Retinal pigment epithelial cell (primary cell): ENCODE measurements around the gene MEF2D.

ENCODE experiments used
- DNase-seq: peaks from one replicate; pipeline ENCODE4 v3.0.0-alpha.2; 2010; ENCODE audit warnings: low read depth
- H3K4me3 ChIP-seq: 2 replicates; pipeline ENCODE4 v1.5.1; 2011; ENCODE audit warnings: mild to moderate bottlenecking, low read length, control low read depth, moderate library complexity
- TF ChIP-seq, protein P1 (sequence below): conservative IDR thresholded peaks from 2 replicates; pipeline ENCODE4 v1.5.1; 2011; ENCODE audit warnings: low read depth, low read length, control low read depth, inconsistent platforms

Gene MEF2D

DNA sequence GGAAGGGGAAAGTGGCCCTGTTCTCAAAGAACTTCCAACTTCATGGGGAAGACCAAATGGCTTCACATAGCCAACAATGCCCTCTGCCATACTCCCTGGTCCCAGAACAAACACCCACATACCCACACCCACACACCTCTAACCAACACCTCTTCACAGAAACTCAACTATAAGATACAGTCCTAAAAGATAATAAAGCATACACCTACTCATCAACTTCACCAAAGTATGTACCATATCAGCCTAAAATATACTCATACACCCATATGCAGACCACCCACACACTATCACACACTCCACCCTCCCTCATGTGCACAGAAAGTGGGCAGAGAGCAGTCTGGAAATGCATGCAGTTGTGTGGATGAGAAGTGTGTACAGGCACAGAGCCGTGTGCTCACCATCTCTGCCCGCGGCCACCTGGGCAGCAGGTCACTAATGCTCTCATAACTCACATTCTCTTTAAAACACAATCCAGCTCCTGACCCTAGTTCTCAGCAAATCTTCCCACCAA, 44.1 kb upstream of the MEF2D start:
- DNase-seq: no peak
- TF ChIP-seq, protein P1, sequence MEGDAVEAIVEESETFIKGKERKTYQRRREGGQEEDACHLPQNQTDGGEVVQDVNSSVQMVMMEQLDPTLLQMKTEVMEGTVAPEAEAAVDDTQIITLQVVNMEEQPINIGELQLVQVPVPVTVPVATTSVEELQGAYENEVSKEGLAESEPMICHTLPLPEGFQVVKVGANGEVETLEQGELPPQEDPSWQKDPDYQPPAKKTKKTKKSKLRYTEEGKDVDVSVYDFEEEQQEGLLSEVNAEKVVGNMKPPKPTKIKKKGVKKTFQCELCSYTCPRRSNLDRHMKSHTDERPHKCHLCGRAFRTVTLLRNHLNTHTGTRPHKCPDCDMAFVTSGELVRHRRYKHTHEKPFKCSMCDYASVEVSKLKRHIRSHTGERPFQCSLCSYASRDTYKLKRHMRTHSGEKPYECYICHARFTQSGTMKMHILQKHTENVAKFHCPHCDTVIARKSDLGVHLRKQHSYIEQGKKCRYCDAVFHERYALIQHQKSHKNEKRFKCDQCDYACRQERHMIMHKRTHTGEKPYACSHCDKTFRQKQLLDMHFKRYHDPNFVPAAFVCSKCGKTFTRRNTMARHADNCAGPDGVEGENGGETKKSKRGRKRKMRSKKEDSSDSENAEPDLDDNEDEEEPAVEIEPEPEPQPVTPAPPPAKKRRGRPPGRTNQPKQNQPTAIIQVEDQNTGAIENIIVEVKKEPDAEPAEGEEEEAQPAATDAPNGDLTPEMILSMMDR: no peak
- no peak overlapping the region for H3K4me3 ChIP-seq

DNA sequence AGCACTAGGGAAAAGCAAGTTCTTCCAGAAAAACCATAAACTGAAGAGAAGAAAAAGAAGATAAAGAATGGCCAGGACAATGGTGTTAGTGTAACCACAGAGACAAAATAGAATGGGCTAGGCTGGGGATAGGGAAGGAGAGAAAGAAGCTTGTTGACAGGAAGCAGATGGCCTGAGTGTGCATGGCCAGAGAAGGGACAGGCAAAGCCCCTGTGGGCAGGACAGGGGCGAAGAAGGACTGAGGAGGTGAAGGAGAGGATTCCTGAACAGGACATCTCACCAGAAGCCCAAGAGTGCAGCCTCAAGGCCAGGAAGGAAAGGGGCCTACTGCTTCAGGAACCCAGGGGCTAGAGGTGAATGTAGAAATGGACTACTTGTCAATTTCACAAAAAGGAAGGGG, 42.5 kb upstream of the MEF2D start:
- TF ChIP-seq, protein P1: no peak
- H3K4me3 ChIP-seq: no peak overlapping the region
- no peak for DNase-seq

DNA sequence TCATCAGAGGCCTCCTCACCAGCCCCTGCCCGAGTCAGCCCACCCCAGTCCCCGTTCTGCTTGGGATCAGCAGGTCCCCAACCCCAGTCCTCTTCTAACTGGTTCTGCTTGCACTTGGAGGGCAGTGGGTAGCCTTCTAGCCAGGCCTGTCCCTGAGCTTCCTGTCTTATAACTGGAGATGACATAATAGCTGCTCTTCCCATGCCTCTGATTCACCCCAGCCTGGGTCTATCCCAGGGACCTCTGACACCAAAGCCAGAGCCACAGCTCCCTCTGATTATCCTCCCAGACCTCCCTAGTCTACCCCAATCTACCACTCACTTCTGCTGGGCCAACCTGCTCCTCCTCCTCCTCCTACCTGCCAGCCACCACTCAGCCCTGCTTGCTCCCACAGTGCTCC, 40.4 kb upstream of the MEF2D start:
- TF ChIP-seq, protein P1: no peak
- H3K4me3 ChIP-seq: no peak overlapping the region
- no peak for DNase-seq

DNA sequence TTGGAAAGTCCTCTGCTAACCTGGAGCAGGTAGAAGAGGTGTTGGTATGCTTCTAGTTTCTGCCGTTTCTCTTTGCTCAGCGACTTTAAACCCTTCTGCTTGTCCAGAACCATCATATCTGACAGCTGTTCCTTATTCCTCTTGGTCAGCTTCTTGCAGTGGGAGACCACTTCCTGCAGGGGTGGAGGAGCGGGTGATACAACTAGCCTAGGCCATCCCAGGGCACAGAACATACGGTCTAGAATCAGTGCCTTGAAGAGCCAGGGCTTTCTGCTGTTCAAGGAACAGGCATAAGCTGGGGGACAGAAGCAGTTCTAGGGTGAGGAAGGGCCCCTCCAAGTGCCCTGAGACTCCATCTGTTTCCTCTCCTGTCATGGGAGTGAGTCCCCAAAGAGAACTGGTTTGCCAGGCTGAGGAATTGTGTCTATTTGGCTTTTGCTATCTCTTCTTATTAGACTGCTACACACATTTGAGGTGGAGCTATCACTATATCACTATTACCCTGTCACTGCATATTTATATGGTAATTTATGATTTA, 39.3 kb upstream of the MEF2D start:
- TF ChIP-seq, protein P1: no peak
- DNase-seq: no peak
- no peak overlapping the region for H3K4me3 ChIP-seq

DNA sequence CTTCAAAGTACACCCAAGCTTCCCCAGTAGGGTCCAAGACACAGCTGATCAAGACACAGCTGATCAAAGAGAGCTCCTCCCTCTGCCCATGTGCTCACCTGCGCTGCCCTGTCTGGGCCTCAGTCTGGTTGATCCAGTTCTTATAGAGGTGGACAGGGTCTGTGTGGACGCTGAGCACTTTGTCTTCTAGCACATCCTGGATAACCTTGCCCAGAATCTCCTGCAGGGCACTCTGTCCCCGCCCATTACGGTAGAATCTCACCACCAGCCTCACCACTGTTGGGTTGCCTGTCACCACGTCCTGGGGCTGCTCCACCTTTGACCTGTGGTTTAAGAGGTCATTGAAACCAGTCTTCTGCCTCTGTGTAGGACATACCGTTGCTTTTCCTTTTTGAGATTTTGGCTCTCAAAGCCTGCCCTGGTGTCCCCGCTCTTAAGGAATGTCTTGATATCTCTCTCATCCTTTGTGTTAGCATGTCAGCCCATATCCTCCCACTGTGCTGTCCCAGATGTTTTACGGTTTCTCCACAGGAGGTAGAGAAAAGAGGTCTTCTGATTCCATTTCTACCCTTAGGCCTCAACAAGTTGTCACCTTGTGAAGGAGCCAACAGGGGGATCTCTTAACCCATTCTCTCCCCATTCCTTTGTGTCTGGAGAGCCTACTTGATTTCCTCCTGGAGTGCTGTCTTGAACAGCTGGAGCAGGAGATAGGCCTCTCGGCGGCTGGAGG, 38.3 kb upstream of the MEF2D start:
- DNase-seq: no peak
- TF ChIP-seq, protein P1: no peak
- H3K4me3 ChIP-seq: no peak overlapping the region

DNA sequence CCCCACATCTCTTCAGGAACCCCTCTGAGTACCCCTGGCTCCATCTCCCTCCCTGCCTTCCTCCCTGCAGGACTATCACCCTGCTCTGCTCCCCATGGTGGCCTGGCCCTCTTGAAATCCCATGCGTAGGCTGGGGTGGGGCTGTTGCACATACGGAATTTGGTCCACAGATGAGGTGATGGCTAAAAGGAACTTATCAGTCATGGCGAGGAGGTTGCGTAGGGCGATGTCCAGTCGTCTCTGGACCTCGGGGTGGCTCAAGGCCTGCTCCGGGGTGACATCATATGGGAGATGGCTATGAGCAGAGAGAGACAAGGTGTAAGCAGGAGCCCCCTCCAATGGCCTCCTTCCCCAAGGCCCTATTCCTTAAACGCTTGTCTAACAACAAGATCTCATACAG, 36.5 kb upstream of the MEF2D start:
- TF ChIP-seq, protein P1: no peak
- no peak for DNase-seq
- H3K4me3 ChIP-seq: no peak overlapping the region
